Hepatocyte (in vitro differentiated cells): ENCODE measurements around the gene SYNPO2. TPM values are rescaled to one million over a fixed set of nuclear protein-coding genes. Genes with fewer than 3 reads are reported as not detected.

Experiments
- DNase-seq: peaks from one replicate; pipeline ENCODE4 v3.0.0-alpha.2; 2016; ENCODE audit warnings: low spot score
- H2AFZ ChIP-seq: fragments of 200-600 bp; sonication (generic); 2 replicates; pipeline ENCODE4 v1.6.0; 2016; ENCODE audit warnings: antibody characterized with exemption, mild to moderate bottlenecking
- H3K27ac ChIP-seq: fragments of 200-600 bp; sonication (generic); 2 replicates; pipeline ENCODE4 v1.5.1; 2016; ENCODE audit warnings: mild to moderate bottlenecking
- H3K27me3 ChIP-seq: fragments of 200-600 bp; sonication (generic); 2 replicates; pipeline ENCODE4 v1.6.1; 2016
- H3K36me3 ChIP-seq: fragments of 200-600 bp; sonication (generic); replicated peaks from 2 replicates; pipeline ENCODE4 v1.5.1; 2016; ENCODE audit warnings: low read depth; ENCODE audit not compliant: insufficient read depth
- H3K4me1 ChIP-seq: fragments of 200-600 bp; sonication (generic); 2 replicates; pipeline ENCODE4 v1.5.1; 2016; ENCODE audit warnings: mild to moderate bottlenecking, moderate library complexity; ENCODE audit not compliant: insufficient read depth
- H3K4me2 ChIP-seq: fragments of 200-600 bp; sonication (generic); 2 replicates; pipeline ENCODE4 v1.6.0; 2016
- H3K4me3 ChIP-seq: fragments of 200-600 bp; sonication (generic); 2 replicates; pipeline ENCODE4 v1.5.1; 2016; ENCODE audit warnings: mild to moderate bottlenecking
- H3K79me2 ChIP-seq: fragments of 200-600 bp; sonication (generic); 2 replicates; pipeline ENCODE4 v1.6.0; 2017; ENCODE audit warnings: mild to moderate bottlenecking
- H3K9me2 ChIP-seq: fragments of 200-600 bp; sonication (generic); replicated peaks from 2 replicates; pipeline ENCODE4 v1.6.0; 2017; ENCODE audit warnings: mild to moderate bottlenecking; ENCODE audit not compliant: insufficient read depth
- H3K9me3 ChIP-seq: fragments of 200-600 bp; sonication (generic); 2 replicates; pipeline ENCODE4 v1.5.1; 2016; ENCODE audit warnings: low read depth, mild to moderate bottlenecking
- H4K20me1 ChIP-seq: fragments of 200-600 bp; sonication (generic); 2 replicates; pipeline ENCODE4 v1.6.0; 2016; ENCODE audit warnings: mild to moderate bottlenecking; ENCODE audit not compliant: insufficient read depth, poor library complexity, severe bottlenecking
- EZH2 ChIP-seq: fragments of 200-600 bp; sonication (generic); IDR thresholded peaks from 2 replicates; pipeline ENCODE4 v1.6.1; 2016; ENCODE audit warnings: antibody characterized with exemption, mild to moderate bottlenecking, borderline replicate concordance
- EZH2phosphoT487 ChIP-seq: fragments of 200-600 bp; sonication (generic); IDR thresholded peaks from one replicate; pipeline ENCODE4 v1.6.1; 2018; ENCODE audit warnings: antibody characterized with exemption, mild to moderate bottlenecking, low read depth, moderate library complexity; ENCODE audit not compliant: unreplicated experiment, severe bottlenecking
- WGBS: methylation state at CpG from one replicate; pipeline ENCODE4 v1.1.6; 2016; ENCODE audit warnings: low lambda C conversion rate; ENCODE audit errors: missing lambda C conversion rate; 5-methylcytosine and 5-hydroxymethylcytosine counted together
- polyA plus RNA-seq: library from polyadenylated mRNA; unstranded; fragments of >200 nt; fragmentation: Nextera tagmentation; extraction: Ambion mirVana; gene quantifications from 2 replicates; pipeline ENCODE4 v1.2.1, GENCODE V29; 2016
- total RNA-seq: library from RNA; depleted of rRNA; stranded (reverse); fragments of >200 nt; gene quantifications from 2 replicates; pipeline ENCODE4 v1.2.3, GENCODE V29; 2014
- TF ChIP-seq, protein P1 (sequence below): fragments of 200-600 bp; sonication (generic); IDR thresholded peaks from 2 replicates; pipeline ENCODE4 v1.5.1; 2016; ENCODE audit warnings: antibody characterized with exemption, mild to moderate bottlenecking; ENCODE audit not compliant: poor library complexity

The SYNPO2 gene
- total and polyA plus RNA-seq, 2 experiments from 2014 or later, result 3.5 to 12.6 TPM

DNA sequence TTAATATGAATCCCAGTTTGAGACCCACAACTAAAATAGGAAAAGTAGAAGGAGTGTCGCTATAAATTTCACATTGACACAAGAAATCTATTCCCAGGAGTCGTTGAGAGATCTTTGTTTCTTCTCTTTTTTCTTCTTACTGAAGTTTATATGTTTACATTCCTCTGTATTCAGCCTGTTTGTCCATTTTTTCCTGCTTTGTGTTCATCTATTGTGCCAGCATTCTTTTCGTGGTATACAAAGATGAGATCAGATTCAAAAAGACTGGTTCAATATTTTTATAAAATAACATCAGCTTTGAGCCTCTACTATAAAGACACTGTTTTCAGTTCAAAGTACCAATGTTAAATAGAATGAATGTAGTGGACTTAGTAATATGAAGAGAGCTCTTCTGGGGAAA lies 151.6 kb downstream of the SYNPO2 start:
- DNase-seq, result no peak
- Histone ChIP-seq H3K27ac (peak overlapping the region; percentile 55), H3K4me1 (peaks cover 16% of the 10 kb centered on the region), H3K4me3 (no peak overlapping the region), H3K9me2 (no peaks in the 10 kb centered on the region), H3K4me2 (peak overlapping the region; percentile 19), H3K79me2 (no peaks in the 10 kb centered on the region), H2AFZ (no peak overlapping the region), H3K27me3 (no peaks in the 10 kb centered on the region), H3K9me3 (no peaks in the 10 kb centered on the region), H4K20me1 (no peaks in the 10 kb centered on the region), H3K36me3 (no peaks in the 10 kb centered on the region)
- TF ChIP-seq, protein P1, sequence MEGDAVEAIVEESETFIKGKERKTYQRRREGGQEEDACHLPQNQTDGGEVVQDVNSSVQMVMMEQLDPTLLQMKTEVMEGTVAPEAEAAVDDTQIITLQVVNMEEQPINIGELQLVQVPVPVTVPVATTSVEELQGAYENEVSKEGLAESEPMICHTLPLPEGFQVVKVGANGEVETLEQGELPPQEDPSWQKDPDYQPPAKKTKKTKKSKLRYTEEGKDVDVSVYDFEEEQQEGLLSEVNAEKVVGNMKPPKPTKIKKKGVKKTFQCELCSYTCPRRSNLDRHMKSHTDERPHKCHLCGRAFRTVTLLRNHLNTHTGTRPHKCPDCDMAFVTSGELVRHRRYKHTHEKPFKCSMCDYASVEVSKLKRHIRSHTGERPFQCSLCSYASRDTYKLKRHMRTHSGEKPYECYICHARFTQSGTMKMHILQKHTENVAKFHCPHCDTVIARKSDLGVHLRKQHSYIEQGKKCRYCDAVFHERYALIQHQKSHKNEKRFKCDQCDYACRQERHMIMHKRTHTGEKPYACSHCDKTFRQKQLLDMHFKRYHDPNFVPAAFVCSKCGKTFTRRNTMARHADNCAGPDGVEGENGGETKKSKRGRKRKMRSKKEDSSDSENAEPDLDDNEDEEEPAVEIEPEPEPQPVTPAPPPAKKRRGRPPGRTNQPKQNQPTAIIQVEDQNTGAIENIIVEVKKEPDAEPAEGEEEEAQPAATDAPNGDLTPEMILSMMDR, result no peak
- TF ChIP-seq EZH2phosphoT487 (no peak), EZH2 (no peak)
- 55% methylated on average over 3 of the region's 3 CpGs for WGBS

DNA sequence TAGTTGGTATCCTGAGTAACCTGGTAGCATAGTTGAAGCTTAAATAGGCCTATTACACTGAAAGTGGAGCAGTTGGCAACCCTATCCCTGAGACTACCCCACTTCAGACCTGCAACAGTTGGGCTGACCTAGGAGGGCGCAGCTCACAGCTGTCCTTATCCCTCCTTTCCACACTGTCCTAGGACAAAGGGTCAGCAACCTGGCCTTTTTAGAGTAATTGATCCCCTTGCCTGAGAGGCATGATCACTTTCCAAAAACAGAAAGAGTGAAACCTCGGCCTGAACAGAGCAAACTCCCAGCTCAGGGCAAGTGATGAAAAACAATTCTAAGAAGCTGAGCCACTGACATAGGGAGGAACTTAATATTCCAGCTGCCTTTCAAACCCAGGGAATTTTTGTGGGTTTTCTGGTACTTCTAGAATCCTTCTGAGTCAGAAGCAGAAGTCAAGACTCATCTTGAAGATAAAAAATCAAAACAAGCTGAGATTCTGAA lies 152.1 kb downstream of the SYNPO2 start:
- no peak overlapping the region for H2AFZ ChIP-seq
- no peaks in the 10 kb centered on the region for H3K9me2 ChIP-seq
- H3K27me3 ChIP-seq, result no peaks in the 10 kb centered on the region
- H3K27ac ChIP-seq, result peak overlapping the region; percentile 55
- no peak for DNase-seq
- 75% methylated on average over 2 of the region's 2 CpGs for WGBS
- H3K4me1 ChIP-seq, result peaks cover 16% of the 10 kb centered on the region
- no peak for TF ChIP-seq EZH2phosphoT487
- no peak for TF ChIP-seq EZH2
- TF ChIP-seq, protein P1, result no peak
- no peak overlapping the region for H3K4me3 ChIP-seq
- no peaks in the 10 kb centered on the region for H4K20me1 ChIP-seq
- no peaks in the 10 kb centered on the region for H3K36me3 ChIP-seq
- H3K79me2 ChIP-seq, result no peaks in the 10 kb centered on the region
- peak overlapping the region; percentile 19 for H3K4me2 ChIP-seq
- no peaks in the 10 kb centered on the region for H3K9me3 ChIP-seq

DNA sequence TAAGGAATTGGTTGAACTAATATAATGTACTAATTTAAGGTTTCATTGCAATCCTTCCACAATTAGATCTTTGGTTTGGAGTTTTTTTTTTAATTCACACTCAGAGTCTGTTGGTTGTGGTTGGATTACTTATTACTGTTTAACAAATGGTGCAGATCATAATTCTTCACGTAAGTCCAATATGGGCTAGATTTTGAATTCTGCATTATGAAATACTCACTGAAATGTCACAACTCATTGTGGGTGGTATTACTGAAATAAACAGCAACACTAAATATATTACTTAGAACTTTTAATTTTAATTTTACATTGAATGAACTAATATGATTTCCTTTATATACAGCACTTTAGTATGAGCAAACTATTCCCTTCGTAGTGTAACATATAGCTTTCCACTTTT lies 152.7 kb downstream of the SYNPO2 start:
- Histone ChIP-seq H3K4me2 (no peak overlapping the region), H3K27me3 (no peaks in the 10 kb centered on the region), H3K4me3 (no peak overlapping the region), H3K79me2 (no peaks in the 10 kb centered on the region), H2AFZ (no peak overlapping the region), H3K36me3 (no peaks in the 10 kb centered on the region), H3K9me2 (no peaks in the 10 kb centered on the region), H3K27ac (no peak overlapping the region), H4K20me1 (no peaks in the 10 kb centered on the region), H3K4me1 (peaks cover 16% of the 10 kb centered on the region), H3K9me3 (no peaks in the 10 kb centered on the region)
- no peak for DNase-seq
- WGBS, result 80% methylated on average over 2 of the region's 2 CpGs
- TF ChIP-seq, protein P1, result no peak
- TF ChIP-seq EZH2phosphoT487, result no peak
- no peak for TF ChIP-seq EZH2
